Lower lobe of right lung (tissue), 2 donors: ENCODE data around the gene MDM2. TPM values are rescaled to one million over a fixed set of nuclear protein-coding genes. Genes with fewer than 3 reads are reported as not detected.

ENCODE experiments used
- ATAC-seq, 2 donors: fragments of 200-7000 bp; cut with Tn5 transposase; one replicate each; pipeline ENCODE4 v1.9.1; 2020 to 2022; ENCODE audit warnings: mild to moderate bottlenecking in 2 of 2, moderate library complexity in 2 of 2
- DNase-seq: peaks from one replicate; pipeline ENCODE4 v3.0.0-alpha.2; 2020
- H3K27ac ChIP-seq: fragments of 200-600 bp; one replicate; pipeline ENCODE4 v1.8.0; 2022
- H3K27me3 ChIP-seq: fragments of 200-600 bp; one replicate; pipeline ENCODE4 v1.8.0; 2022; ENCODE audit warnings: low read depth
- H3K36me3 ChIP-seq: fragments of 200-600 bp; one replicate; pipeline ENCODE4 v1.8.0; 2022; ENCODE audit warnings: mild to moderate bottlenecking
- H3K4me1 ChIP-seq: fragments of 200-600 bp; one replicate; pipeline ENCODE4 v1.8.0; 2022
- H3K4me3 ChIP-seq: fragments of 200-600 bp; one replicate; pipeline ENCODE4 v1.8.0; 2022; ENCODE audit warnings: mild to moderate bottlenecking
- H3K9me3 ChIP-seq: fragments of 200-600 bp; one replicate; pipeline ENCODE4 v1.8.0; 2022
- CTCF ChIP-seq: fragments of 200-600 bp; IDR thresholded peaks from one replicate; pipeline ENCODE4 v1.8.0; 2022; ENCODE audit warnings: antibody characterized with exemption, mild to moderate bottlenecking
- intact Hi-C: fragments of 100-400 bp; cut with DNase I; formaldehyde crosslinking; loops from one replicate; pipeline ENCODE4 v1.11.0; 2022
- total RNA-seq: library from RNA; stranded (reverse); fragmentation: NEBNext Ultra II Directional; extraction: Animal tissue kit (Norgen Biotek cat#: 25700); gene quantifications from one replicate; pipeline ENCODE4 v1.2.1, GENCODE V29; 2021
- donor health status: DM: no; HTN: yes; CAD: no; lungs with severe emphysema.

Gene MDM2
- total RNA-seq, 1 donor from 2014 or later: 136 TPM

- Histone ChIP-seq H3K27ac (no peak overlapping the region), H3K4me1 (no peaks in the 10 kb centered on the region), H3K9me3 (no peaks in the 10 kb centered on the region), H3K4me3 (no peak overlapping the region), H3K36me3 (peaks cover 48% of the 10 kb centered on the region), H3K27me3 (no peaks in the 10 kb centered on the region)
- TF ChIP-seq CTCF: no peak
- DNase-seq (no peak), ATAC-seq (no peak)
- intact Hi-C loops: no loop called here
Measured at GRCh38 chr12:68880660-68881325, 72.8 kb downstream of the MDM2 start.

- DNase-seq: no peak
- Histone ChIP-seq H3K27ac (no peak overlapping the region), H3K9me3 (no peaks in the 10 kb centered on the region), H3K27me3 (no peaks in the 10 kb centered on the region), H3K4me1 (peaks cover 4% of the 10 kb centered on the region), H3K4me3 (no peak overlapping the region), H3K36me3 (peaks cover 48% of the 10 kb centered on the region)
- ATAC-seq: no peak
- TF ChIP-seq CTCF: no peak
- intact Hi-C loops: no loop called here
Measured at GRCh38 chr12:68882251-68882964, 74.4 kb downstream of the MDM2 start.

- Histone ChIP-seq H3K36me3 (peaks cover 48% of the 10 kb centered on the region), H3K27me3 (no peaks in the 10 kb centered on the region), H3K4me3 (no peak overlapping the region), H3K4me1 (peaks cover 8% of the 10 kb centered on the region), H3K27ac (no peak overlapping the region), H3K9me3 (no peaks in the 10 kb centered on the region)
- intact Hi-C loops: no loop called here
- no peak for TF ChIP-seq CTCF
- ATAC-seq (no peak), DNase-seq (no peak)
Measured at GRCh38 chr12:68883151-68883550, 75.2 kb downstream of the MDM2 start.

- no peaks in the 10 kb centered on the region for H3K9me3 ChIP-seq
- peaks cover 13% of the 10 kb centered on the region for H3K4me1 ChIP-seq
- DNase-seq (no peak), ATAC-seq (peak in 1 of 2 donors; percentile 27)
- H3K4me3 ChIP-seq: no peak overlapping the region
- TF ChIP-seq CTCF: no peak
- no peak overlapping the region for H3K27ac ChIP-seq
- H3K36me3 ChIP-seq: peaks cover 48% of the 10 kb centered on the region
- intact Hi-C loops: no loop called here
- no peaks in the 10 kb centered on the region for H3K27me3 ChIP-seq
Measured at GRCh38 chr12:68884251-68884650, 76.3 kb downstream of the MDM2 start.

- no peaks in the 10 kb centered on the region for H3K27me3 ChIP-seq
- H3K9me3 ChIP-seq: no peaks in the 10 kb centered on the region
- DNase-seq: no peak
- TF ChIP-seq CTCF: no peak
- peaks cover 14% of the 10 kb centered on the region for H3K4me1 ChIP-seq
- H3K27ac ChIP-seq: no peak overlapping the region
- ATAC-seq: no peak
- H3K36me3 ChIP-seq: peaks cover 41% of the 10 kb centered on the region
- H3K4me3 ChIP-seq: no peak overlapping the region
- intact Hi-C loops: no loop called here
Measured at GRCh38 chr12:68885381-68885780, 77.4 kb downstream of the MDM2 start.
